OCI-LY3 (cell line): ENCODE measurements around the gene CDK4.

ENCODE experiments used
- H2AFZ ChIP-seq: fragments of 200-600, 300-600 bp; shearing (Covaris generic); 2 replicates; pipeline ENCODE4 v1.6.0; 2014; ENCODE audit warnings: antibody characterized with exemption, low read depth, low read length
- H3K27ac ChIP-seq: fragments of 200-600, 300-600 bp; sonication (generic); 2 replicates; pipeline ENCODE4 v1.5.1; 2014; ENCODE audit warnings: mild to moderate bottlenecking, low read length, moderate library complexity, mixed read lengths
- H3K27me3 ChIP-seq: fragments of 200-600, 300-600 bp; sonication (generic); 2 replicates; pipeline ENCODE4 v1.6.1; 2014; ENCODE audit warnings: low read depth, low read length, mixed read lengths
- H3K36me3 ChIP-seq: fragments of 200-600, 300-600 bp; sonication (generic); replicated peaks from 2 replicates; pipeline ENCODE3; 2014; ENCODE audit warnings: low read depth, low read length, mixed read lengths
- H3K4me1 ChIP-seq: fragments of 300-600, 200-600 bp; sonication (generic); 2 replicates; pipeline ENCODE4 v1.6.1; 2014; ENCODE audit warnings: low read length, mixed read lengths
- H3K4me2 ChIP-seq: fragments of 200-600, 300-600 bp; sonication (generic); 2 replicates; pipeline ENCODE4 v1.6.1; 2014; ENCODE audit warnings: low read length, mixed read lengths
- H3K4me3 ChIP-seq: fragments of 300-600, 200-600 bp; sonication (generic); 2 replicates; pipeline ENCODE4 v1.5.1; 2014; ENCODE audit warnings: antibody characterized with exemption, mild to moderate bottlenecking, low read length, moderate library complexity
- H3K79me2 ChIP-seq: fragments of 300-600, 200-600 bp; shearing (Covaris generic); 2 replicates; pipeline ENCODE4 v1.6.1; 2014; ENCODE audit warnings: mild to moderate bottlenecking, low read length, mixed read lengths
- H3K9ac ChIP-seq: fragments of 300-600, 200-600 bp; shearing (Covaris generic); 2 replicates; pipeline ENCODE4 v1.6.0; 2014; ENCODE audit warnings: mild to moderate bottlenecking, low read length, moderate library complexity
- H3K9me3 ChIP-seq: fragments of 200-600, 300-600 bp; shearing (Covaris generic); 2 replicates; pipeline ENCODE4 v1.6.1; 2014; ENCODE audit warnings: low read length, mixed read lengths; ENCODE audit not compliant: insufficient read depth
- H4K20me1 ChIP-seq: fragments of 200-600, 300-600 bp; sonication (generic); 2 replicates; pipeline ENCODE4 v1.6.1; 2016; ENCODE audit warnings: low read length, mixed read lengths; ENCODE audit not compliant: insufficient read depth
- EZH2phosphoT487 ChIP-seq: fragments of 200-600 bp; shearing (Covaris generic); IDR thresholded peaks from 2 replicates; pipeline ENCODE4 v1.6.1; 2018; ENCODE audit warnings: antibody characterized with exemption, mixed run types, low read depth
- TF ChIP-seq, protein P1 (sequence below): fragments of 200-600, 300-600 bp; sonication (generic); IDR thresholded peaks from 2 replicates; pipeline ENCODE4 v1.5.1; 2014; ENCODE audit warnings: antibody characterized with exemption, low read length, low read depth

CDK4 gene

DNA sequence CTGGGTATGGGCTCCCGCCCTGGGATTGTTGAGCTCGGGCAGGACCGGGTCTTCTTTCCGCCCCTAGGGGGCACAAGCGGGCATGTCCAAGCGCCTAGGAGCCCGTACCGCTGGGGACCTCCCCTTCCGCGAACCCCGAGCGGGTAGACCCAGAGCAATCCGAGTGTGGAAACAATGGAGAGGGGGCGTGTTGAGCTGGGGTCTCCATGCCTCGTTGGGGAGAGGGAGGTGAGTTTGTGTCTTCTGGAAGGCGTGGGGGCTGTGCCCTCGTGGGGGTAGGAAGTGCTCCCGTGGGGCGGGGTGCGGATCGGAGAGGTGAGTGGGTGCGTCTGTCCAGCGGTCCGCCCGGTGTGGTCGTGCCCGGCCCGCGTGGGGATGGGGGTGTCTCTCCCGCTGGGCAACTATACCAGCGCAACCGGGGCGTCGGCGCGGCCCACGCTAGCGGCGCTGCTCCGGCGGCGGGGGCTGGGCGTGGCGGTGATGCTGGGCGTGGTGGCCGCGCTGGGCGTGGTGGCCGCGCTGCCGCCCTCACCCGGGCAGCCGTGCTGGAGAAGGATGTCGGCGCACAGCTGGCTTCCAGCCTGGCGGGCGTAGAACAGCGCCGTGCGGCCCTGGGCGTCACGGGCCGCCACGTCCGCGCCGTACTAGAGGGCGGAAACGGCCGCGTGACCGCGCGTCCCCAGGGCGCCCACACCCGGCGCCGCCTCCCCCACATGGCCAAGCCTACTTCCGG lies 25.8 kb downstream of the CDK4 start:
- Histone ChIP-seq H3K9ac (no peak overlapping the region), H2AFZ (no peak overlapping the region), H3K79me2 (no peaks in the 10 kb centered on the region), H4K20me1 (no peaks in the 10 kb centered on the region), H3K27ac (no peak overlapping the region), H3K4me3 (no peak overlapping the region), H3K4me2 (no peak overlapping the region), H3K9me3 (no peaks in the 10 kb centered on the region), H3K27me3 (no peaks in the 10 kb centered on the region), H3K36me3 (peaks cover 22% of the 10 kb centered on the region), H3K4me1 (no peaks in the 10 kb centered on the region)
- TF ChIP-seq EZH2phosphoT487, result no peak
- TF ChIP-seq, protein P1, sequence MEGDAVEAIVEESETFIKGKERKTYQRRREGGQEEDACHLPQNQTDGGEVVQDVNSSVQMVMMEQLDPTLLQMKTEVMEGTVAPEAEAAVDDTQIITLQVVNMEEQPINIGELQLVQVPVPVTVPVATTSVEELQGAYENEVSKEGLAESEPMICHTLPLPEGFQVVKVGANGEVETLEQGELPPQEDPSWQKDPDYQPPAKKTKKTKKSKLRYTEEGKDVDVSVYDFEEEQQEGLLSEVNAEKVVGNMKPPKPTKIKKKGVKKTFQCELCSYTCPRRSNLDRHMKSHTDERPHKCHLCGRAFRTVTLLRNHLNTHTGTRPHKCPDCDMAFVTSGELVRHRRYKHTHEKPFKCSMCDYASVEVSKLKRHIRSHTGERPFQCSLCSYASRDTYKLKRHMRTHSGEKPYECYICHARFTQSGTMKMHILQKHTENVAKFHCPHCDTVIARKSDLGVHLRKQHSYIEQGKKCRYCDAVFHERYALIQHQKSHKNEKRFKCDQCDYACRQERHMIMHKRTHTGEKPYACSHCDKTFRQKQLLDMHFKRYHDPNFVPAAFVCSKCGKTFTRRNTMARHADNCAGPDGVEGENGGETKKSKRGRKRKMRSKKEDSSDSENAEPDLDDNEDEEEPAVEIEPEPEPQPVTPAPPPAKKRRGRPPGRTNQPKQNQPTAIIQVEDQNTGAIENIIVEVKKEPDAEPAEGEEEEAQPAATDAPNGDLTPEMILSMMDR, result peak; percentile 23

DNA sequence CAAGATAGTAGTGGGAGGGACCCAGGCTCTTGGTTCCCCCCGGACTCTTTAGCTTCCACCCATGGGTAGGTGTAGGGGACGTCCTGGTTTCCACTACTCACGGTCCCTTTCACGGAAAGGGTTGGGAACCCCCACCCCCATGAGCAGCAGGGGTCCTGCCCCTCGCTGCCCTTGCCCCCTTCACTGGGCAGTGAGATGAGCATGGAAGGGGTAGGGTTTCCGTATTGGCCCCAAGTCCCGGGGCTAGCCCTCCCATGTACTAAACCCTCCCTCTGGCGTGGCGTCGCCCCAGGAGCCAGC lies 26.3 kb downstream of the CDK4 start:
- no peak overlapping the region for H3K27ac ChIP-seq
- H3K4me1 ChIP-seq, result no peaks in the 10 kb centered on the region
- peaks cover 23% of the 10 kb centered on the region for H3K36me3 ChIP-seq
- H4K20me1 ChIP-seq, result no peaks in the 10 kb centered on the region
- no peak for TF ChIP-seq EZH2phosphoT487
- TF ChIP-seq, protein P1, result no peak
- no peak overlapping the region for H3K9ac ChIP-seq
- no peaks in the 10 kb centered on the region for H3K27me3 ChIP-seq
- H3K79me2 ChIP-seq, result no peaks in the 10 kb centered on the region
- no peak overlapping the region for H2AFZ ChIP-seq
- no peak overlapping the region for H3K4me2 ChIP-seq
- no peak overlapping the region for H3K4me3 ChIP-seq
- H3K9me3 ChIP-seq, result no peaks in the 10 kb centered on the region

DNA sequence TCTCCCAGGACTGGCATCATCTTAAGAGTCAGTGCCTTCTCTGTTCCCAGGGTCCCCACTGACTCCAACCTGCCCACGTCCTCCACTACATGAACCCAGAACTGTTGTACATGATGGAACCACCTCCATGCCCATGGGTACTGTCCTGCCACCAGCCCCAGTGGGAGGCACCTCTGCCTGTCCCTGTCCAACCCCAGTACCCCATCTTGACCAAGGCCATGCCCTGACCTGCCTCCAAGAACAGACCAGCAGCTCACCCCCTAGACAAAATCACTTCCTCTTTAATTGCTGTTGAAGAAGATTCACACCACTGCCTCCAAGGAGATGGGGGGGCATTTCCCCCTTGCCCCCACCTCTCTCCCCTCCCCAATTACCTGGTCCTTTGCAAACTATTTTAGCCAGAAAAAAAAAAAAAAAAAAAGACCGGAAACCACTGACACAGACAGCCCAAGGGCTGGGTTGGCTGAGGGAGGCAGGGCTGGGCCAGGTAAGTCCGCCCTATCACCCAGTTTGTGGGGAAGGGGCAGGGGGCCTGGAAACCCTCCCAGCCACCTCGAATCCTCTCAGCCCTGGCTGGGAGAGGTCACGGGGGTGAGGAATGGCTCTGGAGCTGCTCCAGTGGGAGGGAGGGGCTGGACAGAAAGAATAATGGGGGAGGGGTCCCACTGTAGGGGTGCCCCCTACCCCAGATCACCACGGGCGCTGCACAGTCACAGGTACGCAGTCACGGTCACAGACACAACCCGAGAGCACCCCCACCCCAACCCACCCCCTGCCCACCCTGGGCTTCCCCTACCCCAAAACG lies 27.0 kb downstream of the CDK4 start:
- Histone ChIP-seq H4K20me1 (no peaks in the 10 kb centered on the region), H3K27ac (no peak overlapping the region), H3K4me2 (no peak overlapping the region), H2AFZ (no peak overlapping the region), H3K27me3 (no peaks in the 10 kb centered on the region), H3K36me3 (peaks cover 21% of the 10 kb centered on the region), H3K9ac (no peak overlapping the region), H3K79me2 (no peaks in the 10 kb centered on the region), H3K4me1 (no peaks in the 10 kb centered on the region), H3K4me3 (no peak overlapping the region), H3K9me3 (no peaks in the 10 kb centered on the region)
- TF ChIP-seq, protein P1, result no peak
- no peak for TF ChIP-seq EZH2phosphoT487

DNA sequence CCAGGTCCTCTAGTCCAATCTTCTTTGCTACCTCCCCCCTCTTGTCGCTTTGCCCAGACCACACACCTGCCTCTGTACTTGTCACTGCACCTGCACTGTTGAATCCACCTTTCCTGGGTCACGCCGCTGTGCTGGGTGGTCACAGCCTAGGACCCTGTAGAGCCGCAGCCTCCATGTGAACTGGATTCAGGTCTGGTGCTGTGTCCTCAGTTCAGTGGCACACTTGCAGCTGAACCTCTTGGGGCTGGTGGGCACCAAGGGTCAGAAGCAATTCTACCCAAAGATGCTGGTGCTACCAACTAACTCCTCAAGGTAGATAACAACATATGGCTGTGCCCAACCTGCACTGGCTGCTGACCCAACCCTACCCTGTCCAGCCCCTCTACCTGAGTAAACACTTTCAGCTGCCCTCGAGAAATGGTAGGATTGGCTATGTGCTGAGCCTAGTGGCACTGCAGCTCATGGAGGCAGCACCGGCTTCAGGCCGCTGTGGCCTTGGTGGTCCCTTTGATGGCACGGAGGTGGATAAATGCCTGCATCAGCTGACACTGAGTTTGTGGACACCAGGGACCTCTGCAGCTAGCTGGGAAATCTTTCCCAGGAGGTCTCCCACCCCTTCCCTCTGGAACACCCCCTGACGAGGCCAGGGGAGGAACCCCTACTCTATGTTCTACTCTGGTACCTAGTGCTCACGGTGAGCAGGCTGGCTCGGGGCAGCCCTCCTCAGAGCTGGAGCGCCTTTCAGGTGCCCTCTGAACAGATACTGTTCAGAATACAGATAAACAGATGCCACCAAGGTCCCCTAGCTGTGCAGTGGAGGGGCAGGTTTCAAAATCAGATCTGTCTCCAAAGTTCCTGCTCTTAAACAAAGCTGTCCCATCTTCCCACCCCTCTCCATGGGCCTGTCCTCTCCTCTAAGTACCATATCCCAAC lies 27.8 kb downstream of the CDK4 start:
- no peak overlapping the region for H2AFZ ChIP-seq
- H3K79me2 ChIP-seq, result no peaks in the 10 kb centered on the region
- H3K4me3 ChIP-seq, result no peak overlapping the region
- H4K20me1 ChIP-seq, result no peaks in the 10 kb centered on the region
- no peak overlapping the region for H3K4me2 ChIP-seq
- H3K27ac ChIP-seq, result no peak overlapping the region
- TF ChIP-seq, protein P1, result no peak
- peaks cover 19% of the 10 kb centered on the region for H3K36me3 ChIP-seq
- no peak overlapping the region for H3K9ac ChIP-seq
- H3K27me3 ChIP-seq, result no peaks in the 10 kb centered on the region
- H3K9me3 ChIP-seq, result no peaks in the 10 kb centered on the region
- no peaks in the 10 kb centered on the region for H3K4me1 ChIP-seq
